Glutamatergic neuron (in vitro differentiated cells): Measurements from ENCODE around the gene TGM1. TPM values are rescaled to one million over a fixed set of nuclear protein-coding genes. Genes with fewer than 3 reads are reported as not detected.

Experiments
- DNase-seq: peaks from one replicate; pipeline ENCODE4 v3.0.0; 2022
- H3K27ac Mint-ChIP-seq: one replicate; pipeline ENCODE4 v1.8.0; 2020; ENCODE audit warnings: mild to moderate bottlenecking, mixed read lengths, inconsistent platforms; ENCODE audit not compliant: unreplicated experiment
- H3K27me3 Mint-ChIP-seq: one replicate; pipeline ENCODE4 v1.8.0; 2020; ENCODE audit warnings: mild to moderate bottlenecking, moderate library complexity, mixed read lengths, inconsistent platforms; ENCODE audit not compliant: unreplicated experiment
- H3K36me3 Mint-ChIP-seq: one replicate; pipeline ENCODE4 v1.8.0; 2020; ENCODE audit warnings: mild to moderate bottlenecking, mixed read lengths, inconsistent platforms; ENCODE audit not compliant: unreplicated experiment
- H3K4me1 Mint-ChIP-seq: one replicate; pipeline ENCODE4 v1.8.0; 2020; ENCODE audit warnings: mild to moderate bottlenecking, low read depth, mixed read lengths, inconsistent platforms; ENCODE audit not compliant: unreplicated experiment
- H3K4me3 Mint-ChIP-seq: one replicate; pipeline ENCODE4 v1.8.0; 2020; ENCODE audit warnings: mild to moderate bottlenecking, mixed read lengths, inconsistent platforms; ENCODE audit not compliant: unreplicated experiment
- H3K9me3 Mint-ChIP-seq: one replicate; pipeline ENCODE4 v1.8.0; 2020; ENCODE audit warnings: mild to moderate bottlenecking, moderate library complexity, mixed read lengths, inconsistent platforms; ENCODE audit not compliant: unreplicated experiment
- CTCF ChIP-seq: fragments of 200-600 bp; sonication (generic); IDR thresholded peaks from one replicate; pipeline ENCODE4 v1.5.0; 2021; ENCODE audit not compliant: partially characterized antibody, unreplicated experiment
- total RNA-seq: library from RNA; stranded (reverse); fragmentation: NEBNext Ultra II Directional; extraction: Animal tissue kit (Norgen Biotek cat#: 25700); gene quantifications from one replicate; pipeline ENCODE4 v1.2.1, GENCODE V29; 2021; ENCODE audit not compliant: unreplicated experiment

Gene TGM1
- total RNA-seq, 1 donor from 2014 or later = 4.2 TPM

- no peak for TF ChIP-seq CTCF
- DNase-seq = no peak
- Mint-ChIP-seq H3K27me3 (no peaks in the 10 kb centered on the region), H3K27ac (no peak overlapping the region), H3K4me1 (no peaks in the 10 kb centered on the region), H3K9me3 (peaks cover 1% of the 10 kb centered on the region), H3K36me3 (no peaks in the 10 kb centered on the region), H3K4me3 (no peak overlapping the region)
Measured at GRCh38 chr14:24291446-24292117, 28.6 kb upstream of the TGM1 start.

GRCh38 chr14:24290746-24291145, 27.8 kb upstream of the TGM1 start:
- H3K9me3 Mint-ChIP-seq = peaks cover 1% of the 10 kb centered on the region
- H3K4me3 Mint-ChIP-seq = peak overlapping the region; percentile 39

GRCh38 chr14:24289649-24290280, 26.8 kb upstream of the TGM1 start:
- Mint-ChIP-seq H3K4me1 (no peaks in the 10 kb centered on the region), H3K9me3 (peaks cover 1% of the 10 kb centered on the region), H3K27me3 (no peaks in the 10 kb centered on the region), H3K4me3 (no peak overlapping the region), H3K27ac (no peak overlapping the region), H3K36me3 (no peaks in the 10 kb centered on the region)
- no peak for DNase-seq
- TF ChIP-seq CTCF = no peak

More at GRCh38 chr14:24290746-24291145, 27.8 kb upstream of the TGM1 start:
- Mint-ChIP-seq H3K36me3 (no peaks in the 10 kb centered on the region), H3K27ac (peak overlapping the region; percentile 4), H3K27me3 (no peaks in the 10 kb centered on the region), H3K4me1 (no peaks in the 10 kb centered on the region)
- DNase-seq = no peak
- TF ChIP-seq CTCF = no peak

DNA sequence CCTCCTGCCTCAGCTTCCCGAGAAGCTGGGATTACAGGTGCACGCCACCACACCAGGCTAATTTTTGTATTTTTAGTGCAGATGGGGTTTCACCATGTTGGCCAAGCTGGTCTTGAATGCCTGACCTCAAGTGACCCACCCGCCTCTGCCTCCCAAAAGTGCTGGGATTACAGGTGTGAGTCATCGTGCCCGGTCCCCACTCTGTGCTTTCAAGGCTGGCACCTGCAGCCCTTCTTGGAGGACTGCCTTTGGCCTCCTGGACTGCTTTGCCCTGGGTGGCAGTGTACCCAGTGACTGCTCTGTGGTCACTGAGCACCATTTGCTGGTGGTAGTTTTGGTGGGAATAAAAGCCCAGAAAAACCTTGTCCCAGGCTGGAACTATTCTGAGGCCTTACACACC, 24.0 kb upstream of the TGM1 start:
- Mint-ChIP-seq H3K4me3 (no peak overlapping the region), H3K9me3 (peaks cover 3% of the 10 kb centered on the region), H3K27ac (no peak overlapping the region), H3K4me1 (no peaks in the 10 kb centered on the region), H3K36me3 (no peaks in the 10 kb centered on the region), H3K27me3 (no peaks in the 10 kb centered on the region)
- no peak for TF ChIP-seq CTCF
- no peak for DNase-seq

GRCh38 chr14:24285351-24285750, 22.4 kb upstream of the TGM1 start:
- no peak for DNase-seq
- no peak overlapping the region for H3K4me3 Mint-ChIP-seq
- no peak for TF ChIP-seq CTCF
- peaks cover 3% of the 10 kb centered on the region for H3K9me3 Mint-ChIP-seq
- H3K27ac Mint-ChIP-seq = no peak overlapping the region
- no peaks in the 10 kb centered on the region for H3K36me3 Mint-ChIP-seq
- no peaks in the 10 kb centered on the region for H3K4me1 Mint-ChIP-seq
- H3K27me3 Mint-ChIP-seq = no peaks in the 10 kb centered on the region
